GM19467 (cell line): ENCODE data around the gene SPOCK1.

Experiments used
- ATAC-seq: cut with Tn5 transposase; IDR thresholded peaks from one replicate; pipeline ENCODE4 v1.9.1; 2021; ENCODE audit warnings: mild to moderate bottlenecking, moderate library complexity; ENCODE audit not compliant: unreplicated experiment

SPOCK1 gene

GRCh38 chr5:137205231-137206027 is 293.7 kb downstream of the SPOCK1 start:
- ATAC-seq = no peak

GRCh38 chr5:137203011-137203632 is 296.0 kb downstream of the SPOCK1 start:
- no peak for ATAC-seq

- no peak for ATAC-seq
Observed at GRCh38 chr5:137201876-137202275, 297.2 kb downstream of the SPOCK1 start.

GRCh38 chr5:137200906-137201700 is 298.0 kb downstream of the SPOCK1 start:
- no peak for ATAC-seq

- ATAC-seq = no peak
Observed at GRCh38 chr5:137199966-137200365, 299.2 kb downstream of the SPOCK1 start.

- no peak for ATAC-seq
Observed at GRCh38 chr5:137199201-137199600, 299.9 kb downstream of the SPOCK1 start.

GRCh38 chr5:137195483-137195882 is 303.6 kb downstream of the SPOCK1 start:
- no peak for ATAC-seq

GRCh38 chr5:137194300-137194699 is 304.8 kb downstream of the SPOCK1 start:
- ATAC-seq = no peak

GRCh38 chr5:137192293-137192743 is 306.8 kb downstream of the SPOCK1 start:
- ATAC-seq = no peak

GRCh38 chr5:137191179-137191578 is 307.9 kb downstream of the SPOCK1 start:
- ATAC-seq = no peak

GRCh38 chr5:137190441-137190840 is 308.7 kb downstream of the SPOCK1 start:
- ATAC-seq = no peak

GRCh38 chr5:137190031-137190430 is 309.1 kb downstream of the SPOCK1 start:
- no peak for ATAC-seq

GRCh38 chr5:137188566-137188965 is 310.6 kb downstream of the SPOCK1 start:
- ATAC-seq = no peak

- no peak for ATAC-seq
Observed at GRCh38 chr5:137186759-137187461, 312.2 kb downstream of the SPOCK1 start.

- no peak for ATAC-seq
Observed at GRCh38 chr5:137185193-137185592, 313.9 kb downstream of the SPOCK1 start.

GRCh38 chr5:137184734-137185133 is 314.4 kb downstream of the SPOCK1 start:
- ATAC-seq = no peak

- no peak for ATAC-seq
Observed at GRCh38 chr5:137182576-137182975, 316.6 kb downstream of the SPOCK1 start.

- ATAC-seq = no peak
Observed at GRCh38 chr5:137181667-137182066, 317.5 kb downstream of the SPOCK1 start.

- ATAC-seq = no peak
Observed at GRCh38 chr5:137179203-137179602, 319.9 kb downstream of the SPOCK1 start.

- no peak for ATAC-seq
Observed at GRCh38 chr5:137176609-137177008, 322.5 kb downstream of the SPOCK1 start.

- ATAC-seq = no peak
Observed at GRCh38 chr5:137176126-137176525, 323.0 kb downstream of the SPOCK1 start.
